Urinary bladder (tissue), 4 donors: Measurements from ENCODE around the gene AKAP9. TPM values are rescaled to one million over a fixed set of nuclear protein-coding genes. Genes with fewer than 3 reads are reported as not detected.
A peak's percentile ranks its signal among the peaks of the same experiment; 100 is the strongest.
"Not testable (repeated sequence)": the region's sequence is repeated elsewhere in the genome, so short reads cannot be mapped to it uniquely, and the experiment has no call there.

Experiments
- DNase-seq: peaks from one replicate; pipeline ENCODE4 v3.0.0-alpha.2; 2015; ENCODE audit errors: extremely low spot score
- H3K27ac ChIP-seq: one replicate; pipeline ENCODE4 v1.5.1; 2013; ENCODE audit warnings: low read depth, mild to moderate bottlenecking, moderate library complexity
- H3K36me3 ChIP-seq: one replicate; pipeline ENCODE4 v1.6.1; 2013; ENCODE audit warnings: mild to moderate bottlenecking, moderate library complexity; ENCODE audit not compliant: insufficient read depth
- H3K4me1 ChIP-seq: one replicate; pipeline ENCODE4 v1.6.1; 2013; ENCODE audit warnings: mild to moderate bottlenecking, moderate library complexity; ENCODE audit not compliant: insufficient read depth
- H3K4me3 ChIP-seq: one replicate; pipeline ENCODE4 v1.5.1; 2013; ENCODE audit warnings: low read depth, low read length
- WGBS: extraction: QIAGEN DNeasy Blood & Tissue Kit; methylation state at CpG from one replicate; pipeline ENCODE4 v1.1.7; 2013; 5-methylcytosine and 5-hydroxymethylcytosine counted together
- polyA plus RNA-seq: library from polyadenylated mRNA; stranded (reverse); fragments of 200-250 nt; gene quantifications from one replicate; pipeline ENCODE4 v1.2.3, GENCODE V29; 2013
- total RNA-seq: library from RNA; depleted of rRNA; stranded (reverse); fragments of >200 nt; gene quantifications from one replicate; pipeline ENCODE4 v1.2.3, GENCODE V29; 2014
- donor health status: healthy with polysubstance abuse.
- donor health status: healthy.

Gene AKAP9
- total and polyA plus RNA-seq, 2 donors = 11.7 to 180 TPM

GRCh38 chr7:92121681-92122080, 181.0 kb downstream of the AKAP9 start:
- DNase-seq = no peak
- no peak overlapping the region for H3K4me3 ChIP-seq
- H3K27ac ChIP-seq = no peak overlapping the region
- H3K36me3 ChIP-seq = peaks cover 3% of the 10 kb centered on the region
- no peaks in the 10 kb centered on the region for H3K4me1 ChIP-seq

GRCh38 chr7:92131093-92131492, 190.4 kb downstream of the AKAP9 start:
- Histone ChIP-seq H3K27ac (no peak overlapping the region), H3K36me3 (peaks cover 4% of the 10 kb centered on the region), H3K4me3 (no peak overlapping the region), H3K4me1 (no peaks in the 10 kb centered on the region)
- no peak for DNase-seq
- WGBS = 89% methylated on average over 5 of the region's 5 CpGs

GRCh38 chr7:92131764-92132330, 191.2 kb downstream of the AKAP9 start:
- DNase-seq = no peak
- no peak overlapping the region for H3K4me3 ChIP-seq
- H3K27ac ChIP-seq = no peak overlapping the region
- peaks cover 4% of the 10 kb centered on the region for H3K36me3 ChIP-seq
- WGBS = 38% methylated on average over 4 of the region's 4 CpGs
- no peaks in the 10 kb centered on the region for H3K4me1 ChIP-seq

- H3K4me1 ChIP-seq = no peaks in the 10 kb centered on the region
- DNase-seq = no peak
- no peaks in the 10 kb centered on the region for H3K36me3 ChIP-seq
- peak overlapping the region; percentile 59 for H3K4me3 ChIP-seq
- 29% methylated on average over 15 of the region's 15 CpGs for WGBS
- H3K27ac ChIP-seq = no peak overlapping the region
Measured at GRCh38 chr7:92133133-92133736, 192.6 kb downstream of the AKAP9 start.

- under 1% methylated on average over 42 of the region's 42 CpGs for WGBS
- peak; percentile 31 for DNase-seq
- peak overlapping the region; percentile 59 for H3K4me3 ChIP-seq
- peak overlapping the region; percentile 98 for H3K27ac ChIP-seq
- H3K4me1 ChIP-seq = no peaks in the 10 kb centered on the region
- no peaks in the 10 kb centered on the region for H3K36me3 ChIP-seq
Measured at GRCh38 chr7:92133737-92134270, 193.1 kb downstream of the AKAP9 start.

GRCh38 chr7:92134271-92135051, 193.8 kb downstream of the AKAP9 start, which contains the start of gene CYP51A1:
Gene CYP51A1 (minus strand): TSS chr7:92134477. CDS start chr7:92134364, 113 bp downstream.
- peak within 1 kb of the TSS; percentile 59 for H3K4me3 ChIP-seq
- DNase-seq = peak; percentile 87
- under 1% methylated on average over 73 of the region's 73 CpGs for WGBS
- H3K36me3 ChIP-seq = no peaks in the 10 kb centered on the region
- peak within 1 kb of the TSS; percentile 98 for H3K27ac ChIP-seq
- no peaks in the 10 kb centered on the region for H3K4me1 ChIP-seq

GRCh38 chr7:92135052-92135889, 194.6 kb downstream of the AKAP9 start:
- WGBS = 21% methylated on average over 21 of the region's 21 CpGs
- Histone ChIP-seq H3K4me3 (peak overlapping the region; percentile 59), H3K36me3 (no peaks in the 10 kb centered on the region), H3K27ac (peak overlapping the region; percentile 98), H3K4me1 (no peaks in the 10 kb centered on the region)
- DNase-seq = peak; percentile 43

- H3K4me1 ChIP-seq = no peaks in the 10 kb centered on the region
- no peaks in the 10 kb centered on the region for H3K36me3 ChIP-seq
- no peak overlapping the region for H3K27ac ChIP-seq
- H3K4me3 ChIP-seq = no peak overlapping the region
- WGBS = 23% methylated on average over 2 of the region's 2 CpGs
- peak; percentile 57 for DNase-seq
Measured at GRCh38 chr7:92137557-92137956, 196.9 kb downstream of the AKAP9 start.

- H3K4me1 ChIP-seq = no peaks in the 10 kb centered on the region
- H3K36me3 ChIP-seq = no peaks in the 10 kb centered on the region
- H3K4me3 ChIP-seq = no peak overlapping the region
- 92% methylated on average over 7 of the region's 7 CpGs for WGBS
- no peak for DNase-seq
- H3K27ac ChIP-seq = no peak overlapping the region
Measured at GRCh38 chr7:92141161-92141560, 200.5 kb downstream of the AKAP9 start.

GRCh38 chr7:92142791-92143190, 202.1 kb downstream of the AKAP9 start:
- not testable (repeated sequence) for DNase-seq, H3K27ac ChIP-seq, H3K36me3 ChIP-seq, H3K4me1 ChIP-seq, H3K4me3 ChIP-seq
- WGBS = 90% methylated on average over 9 of the region's 9 CpGs

- WGBS = 94% methylated on average over 50 of the region's 50 CpGs
- not testable (repeated sequence) for H3K4me3 ChIP-seq, DNase-seq, H3K4me1 ChIP-seq, H3K27ac ChIP-seq, H3K36me3 ChIP-seq
Measured at GRCh38 chr7:92143192-92143880, 202.7 kb downstream of the AKAP9 start.

- no peak for DNase-seq
Measured at GRCh38 chr7:92149736-92150239, 209.1 kb downstream of the AKAP9 start.

More at GRCh38 chr7:92149736-92150239, 209.1 kb downstream of the AKAP9 start:
- Histone ChIP-seq H3K4me3 (no peak overlapping the region), H3K27ac (no peak overlapping the region), H3K4me1 (no peaks in the 10 kb centered on the region), H3K36me3 (no peaks in the 10 kb centered on the region)
- 93% methylated on average over 5 of the region's 5 CpGs for WGBS
